HCT116 (cell line): Measurements from ENCODE around the gene SAMD9. TPM values are rescaled to one million over a fixed set of nuclear protein-coding genes. Genes with fewer than 3 reads are reported as not detected.

Source experiments
- ATAC-seq: fragments of 200-7000 bp; cut with Tn5 transposase; 2 replicates; pipeline ENCODE4 v1.9.1; 2020; ENCODE audit warnings: mild to moderate bottlenecking, moderate library complexity
- BruUV-seq: library from RNA; stranded (reverse); fragments of 400-500 nt; replicated peaks from 2 replicates; lab custom pipeline; 2021; lab: Mats Ljungman, UMichigan
- CTCF ChIA-PET: fragments of 300-600 bp; sonication (Branson Sonifier 250); formaldehyde crosslinking; loops from one replicate; lab custom pipeline; 2021; ENCODE audit warnings: antibody characterized with exemption; lab: Charles Lee
- POLR2A ChIA-PET: fragments of 300-600, 350-600 bp; sonication (Branson Sonifier 250); formaldehyde crosslinking; loops from one replicate; lab custom pipeline; 2021; ENCODE audit warnings: antibody characterized with exemption; lab: Charles Lee
- RAD21 ChIA-PET, 2 experiments: fragments of 300-600 bp; sonication (Branson Sonifier 250); formaldehyde crosslinking; loops; one replicate each; lab custom pipeline; 2023; ENCODE audit warnings: low total read pairs in 2 of 2; ENCODE audit not compliant: uncharacterized antibody in 2 of 2, unreplicated experiment in 2 of 2, low non-redundant PET in 1 of 2; lab: Charles Lee
- DNase-seq: peaks from one replicate; pipeline ENCODE4 v3.0.0-alpha.2; 2010; ENCODE audit warnings: low read depth, low spot score
- H2AFZ ChIP-seq: fragments of 200-600 bp; shearing (Covaris generic), sonication (generic); 2 replicates; pipeline ENCODE4 v1.6.1; 2017; ENCODE audit warnings: low read depth, mixed run types, mixed read lengths, antibody characterized with exemption, low read length; ENCODE audit not compliant: poor library complexity, severe bottlenecking
- H3K27ac ChIP-seq: 2 replicates; pipeline ENCODE4 v1.5.1; 2012; ENCODE audit warnings: low read depth, low read length
- H3K27me3 ChIP-seq: fragments of 200-600 bp; sonication (generic); 2 replicates; pipeline ENCODE4 v1.6.1; 2016; ENCODE audit warnings: mixed run types, low read length, mixed read lengths; ENCODE audit not compliant: insufficient read depth
- H3K36me3 ChIP-seq, 2 experiments: fragments of 200-500 bp in 1 of 2; fragments of 200-600 bp in 1 of 2; sonication (Bioruptor generic) in 1 of 2; sonication (generic) in 1 of 2; 2 replicates each; pipeline versions ENCODE4 v1.5.1 to v1.6.1; 2014 to 2016; ENCODE audit warnings: low read length in 2 of 2, inconsistent platforms in 1 of 2, mixed read lengths in 1 of 2, mixed run types in 1 of 2; ENCODE audit not compliant: insufficient read depth in 2 of 2, control insufficient read depth in 1 of 2
- H3K4me1 ChIP-seq, 2 experiments: fragments of 200-600 bp in 1 of 2; sonication (generic) in 1 of 2; 2 replicates each; pipeline versions ENCODE4 v1.5.1 to v1.6.1; 2012 to 2017; ENCODE audit warnings: low read length in 2 of 2, inconsistent platforms in 1 of 2, mild to moderate bottlenecking in 1 of 2, mixed read lengths in 1 of 2, mixed run types in 1 of 2, moderate library complexity in 1 of 2; ENCODE audit not compliant: insufficient read depth in 2 of 2, control insufficient read depth in 1 of 2
- H3K4me2 ChIP-seq: fragments of 200-600 bp; sonication (generic); 2 replicates; pipeline ENCODE4 v1.6.1; 2017; ENCODE audit warnings: mixed run types, low read length, mixed read lengths
- H3K4me3 ChIP-seq, 2 experiments: fragments of 200-600 bp in 1 of 2; sonication (generic) in 1 of 2; replicated peaks in 1 of 2; 2 replicates each; pipeline ENCODE4 v1.5.1; 2011 to 2016; ENCODE audit warnings: low read length in 2 of 2, control low read depth in 1 of 2, low read depth in 1 of 2, mild to moderate bottlenecking in 1 of 2, mixed read lengths in 1 of 2, mixed run types in 1 of 2
- H3K79me2 ChIP-seq: fragments of 200-600 bp; sonication (generic); 2 replicates; pipeline ENCODE4 v1.6.1; 2017; ENCODE audit warnings: mild to moderate bottlenecking, mixed run types, low read length, moderate library complexity, mixed read lengths; ENCODE audit not compliant: insufficient read depth
- H3K9ac ChIP-seq: fragments of 200-600 bp; sonication (generic); 2 replicates; pipeline ENCODE4 v1.6.1; 2016; ENCODE audit warnings: low read length, mixed read lengths
- H3K9me2 ChIP-seq: fragments of 200-600 bp; sonication (generic), shearing (Covaris generic); 2 replicates; pipeline ENCODE4 v1.6.1; 2017; ENCODE audit warnings: mixed run types, mild to moderate bottlenecking, moderate library complexity; ENCODE audit not compliant: insufficient read depth
- H3K9me3 ChIP-seq, 2 experiments: fragments of 200-500 bp in 1 of 2; fragments of 200-600 bp in 1 of 2; sonication (Bioruptor generic) in 1 of 2; sonication (generic) in 1 of 2; 2 replicates each; pipeline ENCODE4 v1.6.1; 2014 to 2017; ENCODE audit warnings: low read length in 2 of 2, mixed read lengths in 2 of 2, inconsistent platforms in 1 of 2, low read depth in 1 of 2, mild to moderate bottlenecking in 1 of 2, mixed run types in 1 of 2, moderate library complexity in 1 of 2; ENCODE audit not compliant: control insufficient read depth in 1 of 2, insufficient read depth in 1 of 2
- H4K20me1 ChIP-seq: fragments of 200-600 bp; sonication (generic), shearing (Covaris generic); 2 replicates; pipeline ENCODE4 v1.6.1; 2017; ENCODE audit warnings: mixed run types, mild to moderate bottlenecking, moderate library complexity; ENCODE audit not compliant: insufficient read depth
- CTCF ChIP-seq, 3 experiments: fragments of 200-600 bp in 1 of 3; sonication (generic) in 1 of 3; IDR thresholded peaks in 2 of 3; conservative IDR thresholded peaks in 1 of 3; 2 replicates each; pipeline ENCODE4 v1.5.1; 2012 to 2017; ENCODE audit warnings: low read depth in 2 of 3, low read length in 2 of 3, antibody characterized with exemption in 1 of 3, borderline replicate concordance in 1 of 3, control low read depth in 1 of 3, mild to moderate bottlenecking in 1 of 3, mixed read lengths in 1 of 3, mixed run types in 1 of 3, moderate library complexity in 1 of 3; ENCODE audit not compliant: insufficient read depth in 1 of 3
- EGR1 ChIP-seq: IDR thresholded peaks from 2 replicates; pipeline ENCODE4 v1.6.1; 2012; ENCODE audit warnings: low read depth
- EZH2 ChIP-seq: fragments of 200-600 bp; sonication (generic); IDR thresholded peaks from 2 replicates; pipeline ENCODE4 v1.6.1; 2017; ENCODE audit warnings: antibody characterized with exemption, mixed run types
- FOSL1 ChIP-seq: IDR thresholded peaks from 2 replicates; pipeline ENCODE4 v1.6.1; 2012; ENCODE audit warnings: low read depth
- JUND ChIP-seq: IDR thresholded peaks from 2 replicates; pipeline ENCODE4 v1.6.1; 2012
- RAD21 ChIP-seq: IDR thresholded peaks from 2 replicates; pipeline ENCODE4 v1.6.1; 2012; ENCODE audit warnings: low read depth, mild to moderate bottlenecking
- SP1 ChIP-seq: IDR thresholded peaks from 2 replicates; pipeline ENCODE4 v1.6.1; 2012; ENCODE audit warnings: low read depth
- YY1 ChIP-seq: IDR thresholded peaks from 2 replicates; pipeline ENCODE4 v1.6.1; 2011; ENCODE audit warnings: low read length, low read depth, moderate library complexity, mild to moderate bottlenecking; ENCODE audit not compliant: insufficient replicate concordance; ENCODE audit errors: extremely low read depth
- ZFX ChIP-seq: fragments of 450-650 bp; IDR thresholded peaks from 2 replicates; pipeline ENCODE4 v1.6.1; 2017
- ZNF274 ChIP-seq: fragments of 200-500 bp; sonication (Bioruptor generic); IDR thresholded peaks from 2 replicates; pipeline ENCODE4 v1.6.1; 2014; ENCODE audit warnings: mild to moderate bottlenecking, low read depth, low read length, inconsistent platforms
- intact Hi-C: fragments of 100-400 bp; cut with micrococcal nuclease; formaldehyde crosslinking; loops from 2 replicates; pipeline ENCODE4 v1.10.0; 2022
- total RNA-seq: library from RNA; stranded (reverse); gene quantifications from one replicate; pipeline ENCODE4 v1.2.1, GENCODE V29; 2021; ENCODE audit not compliant: unreplicated experiment
- TF ChIP-seq, protein P1 (sequence below): IDR thresholded peaks from 2 replicates; pipeline ENCODE4 v1.6.1; 2011; ENCODE audit warnings: mild to moderate bottlenecking, low read length, moderate library complexity; ENCODE audit not compliant: insufficient replicate concordance; ENCODE audit errors: extremely low read depth
- TF ChIP-seq, protein P2 (sequence below): IDR thresholded peaks from 2 replicates; pipeline ENCODE4 v1.6.1; 2012

The SAMD9 gene
- total RNA-seq, 1 experiment from 2014 or later: 5.3 TPM

GRCh38 chr7:93159490-93159889 is 41.7 kb upstream of the SAMD9 start:
- ChIA-PET CTCF (no interaction called here), RAD21 (no interaction called here), POLR2A (no interaction called here)
- H3K36me3 ChIP-seq: no peaks in the 10 kb centered on the region
- H3K9ac ChIP-seq: no peak overlapping the region
- no peaks in the 10 kb centered on the region for H3K4me1 ChIP-seq
- intact Hi-C loops: no loop called here
- H4K20me1 ChIP-seq: no peaks in the 10 kb centered on the region
- TF ChIP-seq ZNF274: no peak
- no peak for TF ChIP-seq ZFX
- TF ChIP-seq CTCF (IDR thresholded peaks at IDR 0.05 in 2 of 3, conservative IDR thresholded peaks at IDR 0.05 in 1 of 3; ENCODE audit: borderline replicate concordance in 1 of 3, insufficient read depth in 1 of 3, low read depth in 2 of 3, low read length in 2 of 3): no peak
- TF ChIP-seq, protein P1, sequence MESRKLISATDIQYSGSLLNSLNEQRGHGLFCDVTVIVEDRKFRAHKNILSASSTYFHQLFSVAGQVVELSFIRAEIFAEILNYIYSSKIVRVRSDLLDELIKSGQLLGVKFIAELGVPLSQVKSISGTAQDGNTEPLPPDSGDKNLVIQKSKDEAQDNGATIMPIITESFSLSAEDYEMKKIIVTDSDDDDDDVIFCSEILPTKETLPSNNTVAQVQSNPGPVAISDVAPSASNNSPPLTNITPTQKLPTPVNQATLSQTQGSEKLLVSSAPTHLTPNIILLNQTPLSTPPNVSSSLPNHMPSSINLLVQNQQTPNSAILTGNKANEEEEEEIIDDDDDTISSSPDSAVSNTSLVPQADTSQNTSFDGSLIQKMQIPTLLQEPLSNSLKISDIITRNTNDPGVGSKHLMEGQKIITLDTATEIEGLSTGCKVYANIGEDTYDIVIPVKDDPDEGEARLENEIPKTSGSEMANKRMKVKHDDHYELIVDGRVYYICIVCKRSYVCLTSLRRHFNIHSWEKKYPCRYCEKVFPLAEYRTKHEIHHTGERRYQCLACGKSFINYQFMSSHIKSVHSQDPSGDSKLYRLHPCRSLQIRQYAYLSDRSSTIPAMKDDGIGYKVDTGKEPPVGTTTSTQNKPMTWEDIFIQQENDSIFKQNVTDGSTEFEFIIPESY: no peak
- TF ChIP-seq JUND: no peak
- no peak for TF ChIP-seq SP1
- no peak for TF ChIP-seq YY1
- no peak for TF ChIP-seq EGR1
- TF ChIP-seq, protein P2, sequence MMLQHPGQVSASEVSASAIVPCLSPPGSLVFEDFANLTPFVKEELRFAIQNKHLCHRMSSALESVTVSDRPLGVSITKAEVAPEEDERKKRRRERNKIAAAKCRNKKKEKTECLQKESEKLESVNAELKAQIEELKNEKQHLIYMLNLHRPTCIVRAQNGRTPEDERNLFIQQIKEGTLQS: no peak
- TF ChIP-seq EZH2: no peak
- TF ChIP-seq FOSL1: no peak
- TF ChIP-seq RAD21: no peak
- H3K4me2 ChIP-seq: no peak overlapping the region
- no peaks in the 10 kb centered on the region for H3K9me2 ChIP-seq
- BruUV-seq: no TSS peak
- no peak overlapping the region for H2AFZ ChIP-seq
- no peak for ATAC-seq
- H3K4me3 ChIP-seq: no peak overlapping the region
- no peak overlapping the region for H3K27ac ChIP-seq
- DNase-seq: no peak
- H3K27me3 ChIP-seq: no peaks in the 10 kb centered on the region
- no peaks in the 10 kb centered on the region for H3K9me3 ChIP-seq
- no peaks in the 10 kb centered on the region for H3K79me2 ChIP-seq
